ENCODE results near the gene AFF3.

- TF ChIP-seq, protein P1, sequence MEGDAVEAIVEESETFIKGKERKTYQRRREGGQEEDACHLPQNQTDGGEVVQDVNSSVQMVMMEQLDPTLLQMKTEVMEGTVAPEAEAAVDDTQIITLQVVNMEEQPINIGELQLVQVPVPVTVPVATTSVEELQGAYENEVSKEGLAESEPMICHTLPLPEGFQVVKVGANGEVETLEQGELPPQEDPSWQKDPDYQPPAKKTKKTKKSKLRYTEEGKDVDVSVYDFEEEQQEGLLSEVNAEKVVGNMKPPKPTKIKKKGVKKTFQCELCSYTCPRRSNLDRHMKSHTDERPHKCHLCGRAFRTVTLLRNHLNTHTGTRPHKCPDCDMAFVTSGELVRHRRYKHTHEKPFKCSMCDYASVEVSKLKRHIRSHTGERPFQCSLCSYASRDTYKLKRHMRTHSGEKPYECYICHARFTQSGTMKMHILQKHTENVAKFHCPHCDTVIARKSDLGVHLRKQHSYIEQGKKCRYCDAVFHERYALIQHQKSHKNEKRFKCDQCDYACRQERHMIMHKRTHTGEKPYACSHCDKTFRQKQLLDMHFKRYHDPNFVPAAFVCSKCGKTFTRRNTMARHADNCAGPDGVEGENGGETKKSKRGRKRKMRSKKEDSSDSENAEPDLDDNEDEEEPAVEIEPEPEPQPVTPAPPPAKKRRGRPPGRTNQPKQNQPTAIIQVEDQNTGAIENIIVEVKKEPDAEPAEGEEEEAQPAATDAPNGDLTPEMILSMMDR (IDR thresholded peaks at IDR 0.05 in 2 of 3, conservative IDR thresholded peaks at IDR 0.05 in 1 of 3; ENCODE audit: borderline replicate concordance in 1 of 3, insufficient read depth in 1 of 3, low read depth in 2 of 3, low read length in 2 of 3) = 0 out of 6 replicates have a peak, but pooled peaks of 1 of the 3 experiments have one; percentile 11
- TF ChIP-seq CEBPB (IDR thresholded peaks at IDR 0.05; ENCODE audit: low read depth) = no peak
- TF ChIP-seq POLR2A (IDR thresholded peaks at IDR 0.05; ENCODE audit: borderline replicate concordance, extremely low read depth, insufficient read depth, insufficient read length) = no peak
- no peak for TF ChIP-seq TCF7L2 (IDR thresholded peaks at IDR 0.05; ENCODE audit: borderline replicate concordance, extremely low read depth, insufficient read depth, insufficient read length)
Measured at GRCh38 chr2:99607861-99608491, 534.4 kb downstream of the AFF3 start.

All from HCT116 (cell line).